WERI-Rb-1 (cell line): ENCODE measurements around the gene CABP4.

Source experiments
- DNase-seq: peaks from one replicate; pipeline ENCODE4 v3.0.0-alpha.2; 2020
- H3K27ac ChIP-seq: fragments of 250-450 bp; sonication (Bioruptor Pico); 2 replicates; pipeline ENCODE4 v1.5.1; 2020; ENCODE audit warnings: mild to moderate bottlenecking, moderate library complexity
- H3K27me3 ChIP-seq: fragments of 250-450 bp; sonication (Bioruptor Pico); 2 replicates; pipeline ENCODE4 v1.5.1; 2021; ENCODE audit warnings: mild to moderate bottlenecking, low read depth, moderate library complexity; ENCODE audit not compliant: insufficient read depth, severe bottlenecking
- H3K36me3 ChIP-seq: fragments of 250-450 bp; sonication (Bioruptor Pico); 2 replicates; pipeline ENCODE4 v1.5.1; 2020; ENCODE audit warnings: mild to moderate bottlenecking, moderate library complexity
- H3K4me3 ChIP-seq: 2 replicates; pipeline ENCODE4 v1.5.1; 2011; ENCODE audit warnings: low read depth, mild to moderate bottlenecking, control low read depth, low read length
- H3K9me3 ChIP-seq: fragments of 250-450 bp; sonication (Bioruptor Pico); 2 replicates; pipeline ENCODE4 v1.5.1; 2021; ENCODE audit warnings: mild to moderate bottlenecking, moderate library complexity; ENCODE audit not compliant: severe bottlenecking
- TF ChIP-seq, protein P1 (sequence below): IDR thresholded peaks from 2 replicates; pipeline ENCODE4 v1.5.1; 2011; ENCODE audit warnings: low read depth, mild to moderate bottlenecking, control low read depth, inconsistent platforms, low read length

Gene CABP4

DNA sequence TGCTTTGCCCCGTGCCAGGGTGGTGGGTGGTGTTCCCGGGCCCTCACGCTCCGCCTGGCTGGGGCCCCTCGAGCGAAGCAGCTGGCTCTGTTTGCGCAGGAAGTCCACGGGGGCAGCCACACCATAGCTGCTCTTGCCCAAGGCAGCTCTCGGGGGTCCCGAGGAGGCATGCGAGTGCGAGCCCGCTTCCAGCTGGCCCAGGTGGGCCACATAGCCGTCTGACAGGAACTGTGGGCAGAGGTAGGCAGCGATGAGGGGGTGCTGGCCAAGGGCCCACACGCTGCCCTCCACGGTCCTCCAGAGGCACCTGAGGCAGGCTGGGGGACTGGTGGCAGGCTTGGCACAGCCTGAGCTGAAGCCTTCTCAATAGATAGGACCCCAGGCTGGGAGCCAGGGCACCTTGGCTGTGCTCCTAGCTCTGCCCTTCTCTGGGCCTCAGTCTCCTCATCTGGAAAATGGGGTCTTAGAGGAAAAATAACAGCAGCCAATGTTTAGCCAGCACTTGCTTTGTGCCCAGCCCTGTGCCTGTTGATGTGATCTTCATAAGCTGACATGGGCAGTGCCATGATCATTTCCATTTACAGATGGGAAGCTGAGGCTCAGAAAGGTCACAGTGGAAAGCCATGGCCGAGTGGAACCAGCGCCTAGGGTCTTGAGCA, 37.0 kb downstream of the CABP4 start:
- TF ChIP-seq, protein P1, sequence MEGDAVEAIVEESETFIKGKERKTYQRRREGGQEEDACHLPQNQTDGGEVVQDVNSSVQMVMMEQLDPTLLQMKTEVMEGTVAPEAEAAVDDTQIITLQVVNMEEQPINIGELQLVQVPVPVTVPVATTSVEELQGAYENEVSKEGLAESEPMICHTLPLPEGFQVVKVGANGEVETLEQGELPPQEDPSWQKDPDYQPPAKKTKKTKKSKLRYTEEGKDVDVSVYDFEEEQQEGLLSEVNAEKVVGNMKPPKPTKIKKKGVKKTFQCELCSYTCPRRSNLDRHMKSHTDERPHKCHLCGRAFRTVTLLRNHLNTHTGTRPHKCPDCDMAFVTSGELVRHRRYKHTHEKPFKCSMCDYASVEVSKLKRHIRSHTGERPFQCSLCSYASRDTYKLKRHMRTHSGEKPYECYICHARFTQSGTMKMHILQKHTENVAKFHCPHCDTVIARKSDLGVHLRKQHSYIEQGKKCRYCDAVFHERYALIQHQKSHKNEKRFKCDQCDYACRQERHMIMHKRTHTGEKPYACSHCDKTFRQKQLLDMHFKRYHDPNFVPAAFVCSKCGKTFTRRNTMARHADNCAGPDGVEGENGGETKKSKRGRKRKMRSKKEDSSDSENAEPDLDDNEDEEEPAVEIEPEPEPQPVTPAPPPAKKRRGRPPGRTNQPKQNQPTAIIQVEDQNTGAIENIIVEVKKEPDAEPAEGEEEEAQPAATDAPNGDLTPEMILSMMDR = no peak
- no peaks in the 10 kb centered on the region for H3K9me3 ChIP-seq
- H3K27me3 ChIP-seq = no peaks in the 10 kb centered on the region
- H3K4me3 ChIP-seq = no peak overlapping the region
- DNase-seq = no peak
- H3K36me3 ChIP-seq = peaks cover 79% of the 10 kb centered on the region
- no peak overlapping the region; the same call in 1 of the 2 replicates for H3K27ac ChIP-seq

DNA sequence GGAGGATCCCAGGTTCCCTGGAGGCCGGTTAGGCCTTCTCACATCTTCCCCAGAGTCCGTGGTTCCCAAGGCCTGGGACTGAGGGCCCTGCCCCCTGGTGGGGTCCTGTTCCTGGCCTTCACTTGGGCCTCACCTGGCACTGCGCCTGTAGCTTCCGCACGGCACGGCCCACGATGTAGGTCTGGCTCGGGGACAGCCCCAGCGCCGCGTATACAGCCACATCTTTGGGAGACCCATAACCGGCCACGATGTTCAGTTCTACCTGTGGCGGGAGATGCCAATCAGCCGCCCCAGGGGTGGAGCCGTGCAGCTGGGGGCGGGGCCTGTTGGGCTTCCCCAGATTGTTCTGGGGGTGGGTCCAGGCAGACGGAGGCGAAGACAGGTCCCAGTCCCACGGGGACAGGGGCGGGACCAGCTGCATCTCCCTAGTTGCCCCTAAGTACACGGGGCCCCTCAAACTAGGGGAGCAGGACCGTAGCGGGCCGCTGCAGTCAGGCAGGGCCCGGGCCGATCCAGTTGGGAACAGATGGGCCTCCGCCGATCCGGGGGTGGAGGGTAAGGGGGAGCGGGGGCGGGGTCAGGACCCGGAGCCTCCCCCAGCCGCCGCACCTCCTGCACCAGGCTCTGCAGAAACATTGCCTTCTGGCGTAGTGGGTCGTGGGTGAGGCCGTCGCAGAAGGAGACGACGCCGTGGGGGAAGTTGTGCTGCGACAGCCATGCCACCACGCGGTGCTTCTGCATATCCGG, 37.8 kb downstream of the CABP4 start:
- Histone ChIP-seq H3K27me3 (no peaks in the 10 kb centered on the region), H3K9me3 (no peaks in the 10 kb centered on the region), H3K36me3 (peaks cover 74% of the 10 kb centered on the region), H3K27ac (no peak overlapping the region), H3K4me3 (no peak overlapping the region)
- peak; percentile 44 for DNase-seq
- TF ChIP-seq, protein P1 = no peak

DNA sequence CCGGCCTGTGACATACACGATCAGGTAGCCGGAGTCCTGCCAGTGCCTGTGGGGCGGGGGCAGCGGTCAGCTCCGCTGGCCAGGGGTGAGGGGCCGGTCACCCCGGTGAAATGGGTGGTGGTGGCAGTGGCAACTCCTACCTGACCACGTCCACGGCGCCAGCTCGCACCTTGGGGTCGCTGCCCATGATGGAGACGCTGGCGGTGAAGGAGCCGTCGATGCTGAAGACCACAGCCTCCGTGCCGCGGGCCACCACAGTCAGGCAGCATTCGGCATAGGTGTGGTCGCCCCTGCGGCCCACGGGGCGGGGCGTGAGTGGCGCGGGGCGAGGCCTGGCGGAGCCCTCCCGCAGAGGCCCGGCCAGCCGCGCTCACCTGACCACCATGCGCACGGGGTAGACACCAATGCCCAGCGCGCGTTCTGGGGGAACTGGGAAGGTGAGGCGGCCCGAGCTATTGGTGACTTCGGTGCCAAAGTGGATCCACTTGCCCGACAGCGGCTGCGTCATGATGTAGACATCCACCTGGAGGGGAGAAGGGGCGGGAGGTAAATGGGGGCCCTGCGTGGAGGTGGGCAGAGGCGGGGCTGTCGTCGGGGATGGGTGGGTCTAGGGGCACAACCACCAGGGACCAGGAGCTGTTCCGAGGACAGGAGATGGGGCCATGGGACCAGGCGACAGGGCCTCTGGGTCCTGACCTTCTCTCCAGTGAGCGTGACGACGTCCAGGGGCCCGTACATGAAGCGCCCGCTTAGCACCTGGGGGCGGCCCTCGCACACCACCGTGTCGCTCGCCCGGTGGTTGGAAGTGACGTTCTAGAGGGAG, 38.6 kb downstream of the CABP4 start:
- Histone ChIP-seq H3K36me3 (peaks cover 73% of the 10 kb centered on the region), H3K27ac (no peak overlapping the region)

DNA sequence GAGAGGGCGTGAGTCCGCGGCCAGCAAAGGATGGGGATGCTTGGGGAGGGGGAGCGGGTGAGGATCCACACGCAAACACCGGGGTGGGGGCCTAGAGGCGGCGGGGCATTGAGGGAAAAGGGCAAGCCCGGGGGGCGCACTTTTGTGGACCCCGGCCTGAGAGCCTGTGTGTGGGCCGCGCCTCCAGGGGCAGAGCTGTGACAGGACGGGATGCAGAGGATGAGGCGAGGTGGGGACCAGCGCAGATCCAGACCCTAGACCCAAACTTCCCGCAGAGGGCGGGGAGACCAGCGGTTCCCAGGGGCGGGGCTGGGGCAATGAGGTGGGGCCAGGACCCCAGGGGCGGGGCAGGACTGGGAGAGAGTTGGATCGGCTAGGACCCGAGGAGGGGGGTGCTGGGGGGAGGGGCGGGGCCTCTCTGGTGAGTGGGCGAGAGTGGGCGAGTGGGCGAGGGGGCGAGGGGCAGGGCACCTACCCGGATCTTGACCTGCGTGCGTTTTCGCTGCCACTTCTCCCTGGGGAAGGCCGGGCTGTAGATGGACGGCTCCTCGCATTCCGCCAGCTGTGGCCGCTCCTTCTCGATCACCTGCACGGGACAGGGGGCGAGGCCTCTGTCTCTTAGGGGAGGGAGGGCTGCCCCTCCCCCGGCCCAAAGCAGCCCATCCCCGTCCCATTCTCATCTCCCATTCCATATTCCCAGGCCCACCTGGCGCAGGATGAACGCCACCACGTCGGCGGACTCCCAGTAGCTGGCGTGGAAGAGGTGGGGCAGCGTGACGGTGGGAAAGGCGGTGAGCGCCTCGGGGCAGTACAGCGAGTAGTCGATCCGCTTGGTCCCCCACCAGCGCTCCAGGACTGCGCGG, 39.4 kb downstream of the CABP4 start:
- H3K27ac ChIP-seq = no peak overlapping the region
- H3K4me3 ChIP-seq = no peak overlapping the region
- H3K9me3 ChIP-seq = no peaks in the 10 kb centered on the region
- H3K36me3 ChIP-seq = peaks cover 70% of the 10 kb centered on the region
- TF ChIP-seq, protein P1 = no peak
- no peaks in the 10 kb centered on the region for H3K27me3 ChIP-seq
- no peak for DNase-seq

More for the DNA sequence above, 38.6 kb downstream of the CABP4 start:
- TF ChIP-seq, protein P1 = no peak
- Histone ChIP-seq H3K27me3 (no peaks in the 10 kb centered on the region), H3K9me3 (no peaks in the 10 kb centered on the region), H3K4me3 (no peak overlapping the region)
- DNase-seq = no peak

DNA sequence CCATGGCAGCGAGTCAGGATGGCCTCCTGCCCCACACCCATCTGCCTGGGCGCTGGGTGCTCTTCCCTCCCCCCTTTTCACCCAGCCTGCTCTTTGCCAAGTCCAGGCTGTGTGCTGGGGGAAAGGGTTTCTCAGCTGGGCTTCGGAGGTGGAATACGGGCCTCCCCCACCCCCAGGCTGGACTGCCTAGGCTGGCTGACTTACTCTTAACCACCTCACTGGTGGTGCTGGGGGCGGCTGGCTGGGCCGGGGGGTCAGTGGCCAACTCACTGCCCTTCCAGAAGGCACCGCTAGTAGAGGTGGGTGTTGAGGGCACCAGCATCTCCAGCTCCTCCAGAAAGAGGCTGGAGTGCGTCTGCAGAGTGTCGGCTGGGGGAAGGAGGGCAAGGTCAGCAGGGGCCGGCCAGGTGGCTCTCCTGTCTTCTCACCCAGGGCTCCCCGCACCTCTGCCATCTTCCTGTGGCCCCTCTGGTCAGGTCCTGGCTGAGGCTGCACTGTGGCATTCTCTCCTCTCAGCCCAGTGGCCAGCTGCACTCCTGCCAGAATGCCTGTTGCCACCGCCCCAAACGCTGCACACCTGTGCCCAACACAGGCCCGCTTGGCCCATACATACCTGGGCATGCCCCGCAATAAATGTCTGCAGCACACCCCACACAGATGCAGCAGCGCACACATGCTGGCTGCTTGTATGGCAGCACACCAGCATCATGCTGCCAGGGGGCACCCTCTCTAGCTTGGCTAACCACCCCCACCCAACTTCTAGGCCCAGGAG, 40.3 kb downstream of the CABP4 start:
- Histone ChIP-seq H3K27me3 (no peaks in the 10 kb centered on the region), H3K36me3 (peaks cover 70% of the 10 kb centered on the region), H3K4me3 (no peak overlapping the region), H3K27ac (no peak overlapping the region), H3K9me3 (no peaks in the 10 kb centered on the region)
- no peak for DNase-seq
- TF ChIP-seq, protein P1 = no peak
